Superior temporal gyrus (tissue), 1 donor: Measurements from ENCODE around the gene DTX3L.

Experiments used
- DNase-seq: peaks from one replicate; pipeline ENCODE4 v3.0.0-alpha.2; 2016; ENCODE audit errors: extremely low spot score

Gene DTX3L

GRCh38 chr3:122564155-122564912, at the start of gene DTX3L, which contains the start of gene PARP9:
TSS of gene DTX3L (plus strand) at chr3:122564338. CDS start at chr3:122564427, 89 bp downstream.
TSS of gene PARP9 (minus strand) at chr3:122564300. CDS start at chr3:122559620, 4,680 bp downstream.
- DNase-seq: peak; percentile 54

- no peak for DNase-seq
These were observed 49.1 kb upstream of the DTX3L start for GRCh38 chr3:122515020-122515468.

DNA sequence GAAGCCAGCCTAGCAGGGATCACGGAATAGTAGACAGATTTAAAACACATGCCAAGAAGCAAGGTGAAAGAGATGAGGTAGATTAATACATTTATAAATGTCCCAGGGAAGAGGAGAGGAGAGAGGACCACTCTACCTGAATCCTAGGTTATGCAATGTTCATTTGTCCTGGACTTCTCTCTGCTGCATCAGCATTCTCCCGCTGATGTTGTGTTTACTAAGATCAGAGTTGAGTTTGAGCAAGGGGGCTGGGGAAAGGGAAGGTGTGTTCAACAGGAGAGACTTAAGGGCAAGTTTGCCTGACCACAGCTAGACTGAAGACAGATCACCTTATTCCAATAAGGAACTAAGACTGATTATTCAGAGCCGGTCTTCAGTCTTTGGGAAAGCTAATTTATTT, 48.3 kb upstream of the DTX3L start:
- no peak for DNase-seq

GRCh38 chr3:122516846-122517360, 47.2 kb upstream of the DTX3L start:
- no peak for DNase-seq

DNA sequence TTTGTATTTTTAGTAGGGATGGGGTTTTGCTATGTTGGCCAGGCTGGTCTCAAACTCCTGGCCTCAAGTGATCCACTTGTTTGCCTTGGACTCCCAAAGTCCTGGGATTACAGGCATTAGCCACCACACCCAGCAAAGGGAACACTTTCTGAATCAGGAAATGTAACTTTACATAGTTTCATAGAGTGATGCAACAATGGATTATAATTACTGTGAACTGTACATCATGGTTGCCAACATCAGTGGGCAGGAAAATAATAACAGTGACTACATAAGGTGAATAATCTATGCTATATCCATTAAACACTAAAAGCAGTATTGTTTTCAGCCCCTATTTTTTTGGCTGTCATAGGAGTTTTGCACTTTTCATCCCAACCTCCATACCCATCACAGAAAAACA, 44.4 kb upstream of the DTX3L start:
- DNase-seq: no peak

DNA sequence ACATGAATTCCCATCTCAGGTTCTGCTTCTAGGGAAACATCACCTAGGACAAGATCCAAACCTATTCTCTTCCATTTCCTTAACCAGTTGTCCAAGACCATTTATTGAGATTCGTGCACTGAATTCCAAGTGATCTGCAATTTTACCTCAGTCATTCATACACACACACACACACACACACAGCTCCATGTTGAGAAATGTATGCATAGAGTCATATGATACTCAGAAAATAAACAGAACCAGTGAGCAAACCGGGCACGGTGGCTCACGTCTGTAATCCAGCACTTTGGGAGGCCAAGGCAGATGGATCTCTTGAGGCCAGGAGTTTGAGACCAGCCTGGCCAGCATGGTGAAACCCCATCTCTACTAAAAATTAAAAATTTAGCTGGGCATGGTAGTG, 43.3 kb upstream of the DTX3L start:
- DNase-seq: no peak

DNA sequence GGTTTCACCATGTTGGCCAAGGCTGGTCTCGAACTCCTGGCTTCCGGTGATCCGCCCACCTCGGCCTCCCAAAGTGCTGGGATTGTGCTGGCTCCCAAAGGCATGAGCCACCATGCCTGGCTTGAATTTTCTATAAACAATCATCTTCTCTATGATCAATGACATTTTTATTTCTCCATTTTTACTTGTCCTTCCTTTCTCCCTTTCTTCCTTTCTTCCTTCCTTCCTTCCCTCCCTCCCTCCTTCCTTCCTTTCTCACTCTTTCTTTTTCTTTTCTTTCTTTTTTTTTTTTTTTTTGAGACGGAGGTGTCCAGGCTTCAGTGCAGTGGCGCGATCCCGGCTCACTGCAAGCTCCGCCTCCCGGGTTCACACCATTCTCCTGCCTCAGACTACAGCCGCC, 40.8 kb upstream of the DTX3L start:
- no peak for DNase-seq

DNA sequence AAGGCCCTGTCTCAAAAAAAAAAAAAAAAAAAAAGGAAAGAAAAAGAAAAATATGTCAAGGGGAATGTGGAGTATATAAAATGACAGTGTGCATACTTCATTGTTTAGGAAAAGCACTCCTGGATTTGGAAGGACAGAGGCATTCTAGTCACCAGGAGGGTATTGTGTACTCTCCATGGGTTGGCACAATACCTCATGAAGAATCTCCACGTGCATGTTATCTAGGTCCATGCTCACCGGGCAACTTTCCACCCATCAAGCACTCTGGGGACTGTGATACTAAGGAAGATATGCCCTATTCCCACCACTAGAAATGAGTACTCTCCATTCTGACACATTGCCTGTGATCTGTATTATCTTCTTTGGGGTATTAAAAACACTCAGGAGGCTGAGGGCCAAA, 34.0 kb upstream of the DTX3L start:
- DNase-seq: no peak

- no peak for DNase-seq
These were observed 30.7 kb upstream of the DTX3L start for GRCh38 chr3:122533480-122533879.

GRCh38 chr3:122533931-122534334, 30.2 kb upstream of the DTX3L start:
- no peak for DNase-seq

- no peak for DNase-seq
These were observed 28.0 kb upstream of the DTX3L start for GRCh38 chr3:122535964-122536631.

- no peak for DNase-seq
These were observed 27.5 kb upstream of the DTX3L start for GRCh38 chr3:122536632-122537001.

DNA sequence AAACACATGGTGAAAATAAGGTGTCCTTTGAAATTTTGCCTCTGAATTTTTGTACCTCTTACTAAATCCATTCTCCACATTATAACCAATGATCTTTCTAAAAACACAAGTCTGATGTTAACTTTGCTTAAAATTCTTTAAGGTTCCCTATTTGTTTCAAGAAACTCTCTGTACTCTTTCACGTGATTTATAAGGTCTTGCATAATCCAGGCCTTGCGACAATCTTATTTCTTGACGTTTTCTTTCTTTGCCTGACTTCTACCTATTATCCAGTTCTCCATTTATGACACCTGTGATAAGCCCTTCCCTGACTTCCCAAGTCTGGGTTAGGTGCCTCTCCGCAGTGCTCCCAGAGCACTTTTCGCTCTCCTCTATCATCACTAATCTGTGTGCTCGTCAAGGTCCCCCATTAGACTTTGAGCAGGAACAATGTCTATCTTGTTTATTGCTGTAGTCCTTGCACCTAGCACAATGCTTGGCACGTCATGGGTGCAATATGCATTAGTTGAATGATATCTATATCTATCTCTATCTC, 25.1 kb upstream of the DTX3L start:
- no peak for DNase-seq

- no peak for DNase-seq
These were observed 18.0 kb upstream of the DTX3L start for GRCh38 chr3:122546151-122546550.

- no peak for DNase-seq
These were observed 16.1 kb upstream of the DTX3L start for GRCh38 chr3:122548076-122548475.

DNA sequence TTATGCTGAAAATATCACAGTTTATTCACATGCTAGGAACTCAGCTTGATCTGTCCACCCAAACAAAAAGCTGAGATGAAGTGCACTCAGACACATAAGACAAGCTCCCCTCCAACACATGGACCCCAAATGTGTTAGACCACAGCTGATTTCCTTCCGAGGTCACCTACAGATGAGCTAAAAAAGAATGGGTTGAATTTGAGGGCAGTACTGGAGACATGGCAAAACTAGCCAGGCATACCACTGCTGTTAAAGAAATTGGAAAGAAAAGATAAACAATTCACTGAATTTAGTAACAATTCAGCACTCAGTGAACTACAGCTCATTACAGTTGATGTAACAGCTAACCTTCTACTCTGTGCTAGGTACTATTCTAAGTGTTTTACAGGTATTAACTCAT, 15.5 kb upstream of the DTX3L start:
- DNase-seq: no peak

GRCh38 chr3:122553171-122553570, 11.0 kb upstream of the DTX3L start:
- DNase-seq: no peak

DNA sequence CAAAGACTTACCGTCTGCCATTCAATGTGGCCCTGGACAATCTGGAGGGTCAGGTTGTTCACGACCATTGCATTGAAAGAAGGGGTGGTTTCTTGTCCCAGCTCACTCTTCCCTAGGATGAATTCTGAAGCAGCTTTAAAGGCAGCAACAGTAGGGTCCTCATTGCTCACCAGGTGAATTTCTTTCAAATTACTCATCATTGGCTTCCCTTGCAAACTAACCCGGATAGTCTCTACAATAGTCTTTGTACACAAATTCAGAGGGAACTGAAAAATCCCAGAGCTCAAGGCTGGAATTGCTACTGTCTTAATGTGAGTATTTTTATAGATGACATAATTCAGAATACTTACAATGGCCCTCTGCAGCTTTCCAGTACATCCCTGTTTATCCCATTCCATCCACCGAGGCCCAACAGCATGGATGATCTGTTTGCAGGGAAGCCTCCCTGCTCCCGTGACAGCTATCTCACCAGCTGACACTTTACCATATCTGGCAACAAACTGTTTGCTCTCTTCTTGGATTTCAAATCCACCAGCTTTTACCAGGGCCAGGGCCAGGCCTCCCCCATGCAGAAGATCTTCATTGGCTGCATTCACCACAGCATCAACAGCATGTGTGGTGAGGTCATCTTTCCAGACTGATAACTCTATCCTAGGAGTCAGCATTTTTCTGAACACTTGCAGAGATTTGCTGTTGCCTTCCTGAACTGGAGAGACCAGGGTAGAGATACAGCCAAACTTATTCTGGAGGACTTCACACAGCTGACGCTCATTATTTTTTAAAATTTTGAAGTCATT, 8.7 kb upstream of the DTX3L start:
- no peak for DNase-seq

- no peak for DNase-seq
These were observed 6.8 kb upstream of the DTX3L start for GRCh38 chr3:122557356-122557755.

DNA sequence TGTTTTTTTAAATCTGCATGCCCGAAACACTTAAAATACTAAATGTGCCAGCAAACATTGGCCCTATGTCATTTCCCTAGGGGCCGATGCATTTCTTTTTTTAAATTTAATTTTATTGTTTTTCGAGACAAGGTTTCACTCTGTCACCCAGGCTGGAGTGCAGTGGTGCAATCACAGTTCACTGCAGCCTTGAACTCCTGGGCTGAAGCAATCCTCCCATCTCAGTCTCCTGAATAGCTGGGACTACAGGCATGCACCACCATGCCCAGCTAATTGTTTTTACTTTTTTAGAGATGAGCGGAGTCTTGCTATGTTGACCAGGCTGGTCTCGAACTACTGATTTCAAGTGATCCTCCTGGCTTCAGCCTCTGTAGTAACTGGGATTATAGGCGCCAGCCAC, 5.5 kb upstream of the DTX3L start:
- DNase-seq: no peak

DNA sequence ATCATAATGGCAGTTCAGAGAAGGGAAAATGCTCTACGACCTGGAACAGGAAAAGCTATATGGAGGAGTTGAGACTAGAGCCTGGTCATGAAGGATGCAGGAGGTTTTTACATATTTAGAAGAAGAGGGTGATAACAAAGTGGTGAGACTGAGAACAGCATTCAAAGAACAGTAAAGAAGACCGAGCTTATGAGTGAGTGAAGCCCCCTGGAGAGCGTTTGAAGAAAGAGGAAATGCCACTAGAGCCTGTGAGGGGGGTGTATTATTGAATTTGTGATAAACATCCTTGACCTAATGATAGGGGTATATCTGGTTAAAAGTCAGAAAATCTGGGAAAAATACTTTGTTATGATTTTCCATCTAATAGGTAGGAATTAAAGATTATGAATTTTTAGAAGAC, 4.2 kb upstream of the DTX3L start:
- DNase-seq: no peak

DNA sequence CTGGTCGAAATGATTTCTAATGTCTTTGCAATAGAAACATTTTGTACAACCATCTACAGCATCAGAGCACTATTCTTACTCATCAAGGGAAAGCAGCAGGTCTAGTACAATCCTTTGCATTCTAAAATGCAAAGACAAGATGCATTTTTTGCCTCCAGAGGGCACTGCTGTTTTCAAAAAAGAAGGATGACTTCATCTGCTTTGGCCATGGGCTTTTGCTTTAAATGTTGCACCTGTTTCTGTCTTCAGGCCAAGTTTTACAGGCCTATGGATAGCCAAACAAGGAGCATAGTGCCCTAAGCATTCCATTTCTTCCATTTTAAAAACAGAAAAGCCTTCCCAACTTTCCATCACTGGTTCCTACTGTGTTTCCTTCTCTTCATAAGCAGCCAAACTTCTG, 3.5 kb upstream of the DTX3L start:
- peak; percentile 72 for DNase-seq
